Prostate gland (tissue), 2 donors: ENCODE data around the gene STUM.

ENCODE experiments used
- CTCF ChIP-seq, 4 experiments: fragments of 200-600 bp in 2 of 4; fragments of 450-650 bp in 2 of 4; sonication (generic) in 2 of 4; IDR thresholded peaks; 1 replicate in 3 of 4; 2 replicates in 1 of 4; pipeline ENCODE4 v1.5.1; 2016 to 2019; ENCODE audit warnings: antibody characterized with exemption in 4 of 4, mild to moderate bottlenecking in 2 of 4, moderate library complexity in 2 of 4
- POLR2A ChIP-seq: fragments of 450-650 bp; IDR thresholded peaks from one replicate; pipeline ENCODE4 v1.6.1; 2016; ENCODE audit warnings: antibody characterized with exemption, mild to moderate bottlenecking
- POLR2AphosphoS5 ChIP-seq: sonication (generic); formaldehyde crosslinking; IDR thresholded peaks from one replicate; pipeline ENCODE4 v1.6.1; 2017; ENCODE audit warnings: antibody characterized with exemption

GRCh38 chr1:226650236-226650841, 101.8 kb downstream of the STUM start:
- no peak for TF ChIP-seq CTCF (IDR thresholded peaks at IDR 0.05)
- no peak for TF ChIP-seq POLR2A
- TF ChIP-seq POLR2AphosphoS5 = no peak
